Testis (tissue), 3 donors: ENCODE measurements around the gene CUBN. TPM values are rescaled to one million over a fixed set of nuclear protein-coding genes. Genes with fewer than 3 reads are reported as not detected.

ENCODE experiments used
- DNase-seq: peaks from one replicate; pipeline ENCODE4 v3.0.0-alpha.2; 2019
- H3K27ac ChIP-seq, 2 donors: fragments of 200-600 bp; sonication (generic); one replicate each; pipeline ENCODE4 v1.5.1; 2019
- H3K27me3 ChIP-seq: fragments of 200-600 bp; sonication (generic); one replicate; pipeline ENCODE4 v1.5.1; 2019
- H3K36me3 ChIP-seq: fragments of 200-600 bp; sonication (generic); one replicate; pipeline ENCODE4 v1.5.1; 2017; ENCODE audit warnings: low read depth; ENCODE audit errors: missing control alignments
- H3K4me1 ChIP-seq: fragments of 200-600 bp; sonication (generic); one replicate; pipeline ENCODE4 v1.5.1; 2019
- H3K4me3 ChIP-seq, 2 donors: fragments of 200-600 bp; sonication (generic); one replicate each; pipeline ENCODE4 v1.5.1; 2017 to 2019
- H3K9me3 ChIP-seq: fragments of 200-600 bp; sonication (generic); one replicate; pipeline ENCODE4 v1.5.1; 2017
- CTCF ChIP-seq, 3 experiments: fragments of 450-650 bp in 2 of 3; fragments of 200-600 bp in 1 of 3; sonication (generic) in 1 of 3; IDR thresholded peaks; one replicate each; pipeline ENCODE4 v1.5.1; 2016 to 2019; ENCODE audit warnings: antibody characterized with exemption in 3 of 3, mild to moderate bottlenecking in 2 of 3, moderate library complexity in 1 of 3
- POLR2A ChIP-seq: fragments of 450-650 bp; IDR thresholded peaks from one replicate; pipeline ENCODE4 v1.6.1; 2017; ENCODE audit warnings: antibody characterized with exemption, mild to moderate bottlenecking, moderate library complexity
- WGBS, 2 donors: methylation state at CpG; one replicate each; pipeline ENCODE4 v1.1.5; 2018; 5-methylcytosine and 5-hydroxymethylcytosine counted together
- intact Hi-C: fragments of 100-400 bp; cut with DNase I; formaldehyde crosslinking; loops from one replicate; pipeline ENCODE4 v1.15.1; 2023; ENCODE audit warnings: low total_unique reads
- polyA plus RNA-seq: library from polyadenylated mRNA; stranded (reverse); fragments of 350-450 nt; fragmentation: Illumina TruSeq; extraction: RNeasy Lipid Tissue Mini Kit (QIAGEN cat#74804); gene quantifications from one replicate; pipeline ENCODE4 v1.2.3, GENCODE V29; 2014; ENCODE audit warnings: low read depth, low replicate concordance; ENCODE audit not compliant: insufficient read depth
- total RNA-seq, 2 donors: library from RNA; depleted of rRNA; stranded (reverse); fragments of >200 nt; gene quantifications; one replicate each; pipeline ENCODE4 v1.2.3, GENCODE V29; 2016

Gene CUBN
- total and polyA plus RNA-seq, 3 donors from 2014 or later, result 11.0 to 39.3 (median 19.2) TPM

DNA sequence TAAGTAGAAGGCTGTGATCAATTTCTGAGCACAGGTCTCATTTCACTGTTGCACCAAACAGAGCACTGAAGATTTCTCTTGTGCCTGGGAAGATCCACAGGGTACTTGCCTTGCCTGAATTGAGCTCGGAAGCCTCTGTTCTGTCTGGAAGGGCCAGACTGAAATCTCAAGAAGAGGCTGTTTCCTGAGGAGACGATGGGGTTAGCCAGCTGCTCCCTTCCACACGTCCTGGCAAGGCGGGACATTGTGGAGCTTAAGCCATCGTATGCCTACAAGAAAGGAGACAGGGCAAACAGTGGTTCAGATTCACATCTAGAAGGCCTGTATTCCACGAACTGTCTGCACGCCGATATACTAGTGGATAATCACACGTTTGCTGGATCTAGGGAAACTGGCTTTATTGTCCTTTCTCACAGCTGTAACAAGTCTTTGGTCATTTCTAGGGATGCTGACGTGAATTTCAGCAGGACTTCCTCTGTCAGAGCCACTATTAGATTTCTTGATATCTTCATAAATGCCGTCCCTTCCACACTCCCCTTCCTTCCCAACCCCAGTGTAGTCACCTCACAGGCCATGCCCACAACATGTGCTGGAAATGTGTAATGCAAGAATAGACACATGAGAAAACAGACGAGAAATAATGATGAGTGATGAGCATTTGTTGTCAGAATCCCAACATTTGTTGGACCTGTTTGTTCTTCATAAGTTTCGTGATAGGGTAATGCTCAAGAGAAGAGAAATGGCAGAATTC is 175.2 kb downstream of the CUBN start:
- Histone ChIP-seq H3K36me3 (no peaks in the 10 kb centered on the region), H3K27ac (no peak overlapping the region), H3K4me3 (no peak overlapping the region), H3K9me3 (no peaks in the 10 kb centered on the region), H3K4me1 (no peaks in the 10 kb centered on the region), H3K27me3 (no peaks in the 10 kb centered on the region)
- intact Hi-C loops, result no loop called here
- 68 to 73% methylated on average over 13 of the region's 13 CpGs for WGBS, 2 donors
- DNase-seq, result no peak
- TF ChIP-seq POLR2A (no peak), CTCF (IDR thresholded peaks at IDR 0.05) (no peak)

DNA sequence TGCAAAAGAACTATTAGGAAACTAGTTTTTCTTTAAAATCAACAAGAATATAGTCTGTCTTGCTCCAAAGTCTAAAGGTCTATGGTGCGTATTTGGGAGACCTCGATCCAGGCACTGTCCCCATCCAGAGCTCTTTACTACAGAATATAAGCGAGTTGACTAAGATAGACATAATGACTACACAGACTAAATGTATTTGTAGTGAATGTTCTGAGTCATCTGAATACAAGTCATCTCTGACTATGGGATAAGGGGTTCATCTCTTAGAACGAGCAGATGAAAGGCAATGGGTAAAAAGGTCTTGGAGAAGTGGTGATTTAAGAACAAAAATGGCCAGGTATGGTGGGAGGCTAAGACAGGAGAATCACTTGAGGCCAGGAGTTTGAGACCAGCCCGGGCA is 176.3 kb downstream of the CUBN start:
- DNase-seq, result no peak
- WGBS, 2 donors, result 94% methylated on average over 5 of the region's 5 CpGs
- intact Hi-C loops, result no loop called here

DNA sequence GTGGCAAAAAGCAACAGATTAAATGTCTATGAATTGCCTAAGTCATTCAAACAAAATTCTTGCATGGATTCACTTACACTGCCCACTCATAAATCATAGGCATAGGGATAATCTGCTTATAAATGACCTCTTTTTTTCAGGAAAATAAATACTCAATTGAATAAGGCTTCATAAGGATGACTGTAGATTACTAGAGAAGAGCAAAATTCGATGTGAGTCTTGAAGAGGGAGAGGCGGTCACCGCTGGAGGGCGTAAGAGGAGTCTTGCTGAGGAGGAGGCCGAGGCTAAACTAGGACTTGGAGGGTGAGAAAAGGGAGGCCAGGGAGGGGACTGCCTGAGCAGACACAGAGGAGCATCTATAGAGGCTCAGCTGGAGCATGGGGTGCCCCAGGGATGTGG is 177.0 kb downstream of the CUBN start:
- Histone ChIP-seq H3K4me3 (no peak overlapping the region), H3K4me1 (no peaks in the 10 kb centered on the region), H3K27ac (no peak overlapping the region), H3K9me3 (no peaks in the 10 kb centered on the region), H3K36me3 (no peaks in the 10 kb centered on the region), H3K27me3 (no peaks in the 10 kb centered on the region)
- whole genome bisulfite sequencing, 2 donors, result 94 to 95% methylated on average over 5 of the region's 5 CpGs
- intact Hi-C loops, result no loop called here
- TF ChIP-seq CTCF (IDR thresholded peaks at IDR 0.05) (no peak), POLR2A (no peak)
- no peak for DNase-seq

More for the DNA sequence above, 176.3 kb downstream of the CUBN start:
- Histone ChIP-seq H3K4me3 (no peak overlapping the region), H3K4me1 (no peaks in the 10 kb centered on the region), H3K27ac (no peak overlapping the region), H3K36me3 (no peaks in the 10 kb centered on the region), H3K9me3 (no peaks in the 10 kb centered on the region), H3K27me3 (no peaks in the 10 kb centered on the region)
- TF ChIP-seq POLR2A (no peak), CTCF (IDR thresholded peaks at IDR 0.05) (no peak)

GRCh38 chr10:16952080-16952479 is 177.5 kb downstream of the CUBN start:
- H3K27ac ChIP-seq, result no peak overlapping the region
- 60 to 73% methylated on average over 5 of the region's 5 CpGs for WGBS, 2 donors
- no peak for DNase-seq

More at GRCh38 chr10:16952080-16952479, 177.5 kb downstream of the CUBN start:
- H3K9me3 ChIP-seq, result no peaks in the 10 kb centered on the region
- intact Hi-C loops, result no loop called here
- no peaks in the 10 kb centered on the region for H3K27me3 ChIP-seq
- TF ChIP-seq POLR2A (no peak), CTCF (IDR thresholded peaks at IDR 0.05) (no peak)
- H3K4me1 ChIP-seq, result no peaks in the 10 kb centered on the region
- H3K36me3 ChIP-seq, result no peaks in the 10 kb centered on the region
- H3K4me3 ChIP-seq, result no peak overlapping the region
